Lung (tissue), 12 donors: Measurements from ENCODE around the gene PRKAB2. TPM values are rescaled to one million over a fixed set of nuclear protein-coding genes. Genes with fewer than 3 reads are reported as not detected.
"Not testable (repeated sequence)": the region's sequence is repeated elsewhere in the genome, so short reads cannot be mapped to it uniquely, and the experiment has no call there.

ENCODE experiments used
- ATAC-seq: fragments of 200-7000 bp; cut with Tn5 transposase; one replicate; pipeline ENCODE4 v1.9.1; 2020; ENCODE audit warnings: moderate number of reproducible peaks; ENCODE audit not compliant: insufficient read depth, low FRiP score
- DNase-seq, 3 donors: peaks; one replicate each; pipeline ENCODE4 v3.0.0-alpha.2; 2013 to 2017
- H3K27ac ChIP-seq, 2 donors: one replicate each; pipeline ENCODE4 v1.5.1; 2013; ENCODE audit warnings: mild to moderate bottlenecking in 2 of 2, moderate library complexity in 2 of 2, control low read depth in 1 of 2, inconsistent platforms in 1 of 2, low read depth in 1 of 2, low read length in 1 of 2
- H3K27me3 ChIP-seq, 3 donors: one replicate each; pipeline ENCODE4 v1.5.1; 2013; ENCODE audit warnings: low read length in 2 of 3; ENCODE audit not compliant: control insufficient read depth in 3 of 3, insufficient read depth in 3 of 3
- H3K36me3 ChIP-seq, 4 donors: one replicate each; pipeline ENCODE4 v1.5.1; 2013; ENCODE audit warnings: low read length in 4 of 4, mild to moderate bottlenecking in 1 of 4, moderate library complexity in 1 of 4; ENCODE audit not compliant: control insufficient read depth in 4 of 4, insufficient read depth in 4 of 4
- H3K4me1 ChIP-seq, 5 donors: one replicate each; pipeline ENCODE4 v1.5.1; 2013; ENCODE audit warnings: low read length in 5 of 5, mild to moderate bottlenecking in 2 of 5, moderate library complexity in 1 of 5; ENCODE audit not compliant: control insufficient read depth in 5 of 5, insufficient read depth in 5 of 5
- H3K4me3 ChIP-seq: one replicate; pipeline ENCODE4 v1.5.1; 2013; ENCODE audit warnings: mild to moderate bottlenecking, control low read depth, moderate library complexity
- H3K9ac ChIP-seq, 2 donors: one replicate each; pipeline ENCODE4 v1.5.1; 2013; ENCODE audit warnings: low read length in 2 of 2, control low read depth in 1 of 2; ENCODE audit not compliant: insufficient read depth in 1 of 2
- H3K9me3 ChIP-seq, 4 donors: one replicate each; pipeline ENCODE4 v1.5.1; 2013; ENCODE audit warnings: low read length in 3 of 4, mild to moderate bottlenecking in 1 of 4, moderate library complexity in 1 of 4; ENCODE audit not compliant: control insufficient read depth in 4 of 4, insufficient read depth in 3 of 4
- WGBS, 2 donors: extraction: QIAGEN DNeasy Blood & Tissue Kit; methylation state at CpG; one replicate each; pipeline ENCODE4 v1.1.7; 2013; 5-methylcytosine and 5-hydroxymethylcytosine counted together
- polyA plus RNA-seq, 2 donors: library from polyadenylated mRNA; stranded (reverse); fragments of 200-250 nt; gene quantifications; one replicate each; pipeline ENCODE4 v1.2.1, GENCODE V29; 2013
- total RNA-seq, 2 donors: library from RNA; depleted of rRNA in 1 of 2; stranded (reverse); fragments of >200 nt in 1 of 2; gene quantifications; one replicate each; pipeline ENCODE4 v1.2.1, GENCODE V29; 2014 to 2021
- TF ChIP-seq, protein P1 (sequence below): IDR thresholded peaks from 2 replicates; pipeline ENCODE4 v1.5.1; 2012; ENCODE audit warnings: mild to moderate bottlenecking; ENCODE audit errors: control extremely low read depth, extremely low read depth
- donor health status: control.
- donor health status: control.
- donor health status: Bipolar disorder and iron deficiency.
- donor health status: healthy.
- donor health status: DM: yes; HTN: yes; CAD: no.

Gene PRKAB2
- total and polyA plus RNA-seq, 4 donors = 4.2 to 25.7 (median 9.0) TPM

DNA sequence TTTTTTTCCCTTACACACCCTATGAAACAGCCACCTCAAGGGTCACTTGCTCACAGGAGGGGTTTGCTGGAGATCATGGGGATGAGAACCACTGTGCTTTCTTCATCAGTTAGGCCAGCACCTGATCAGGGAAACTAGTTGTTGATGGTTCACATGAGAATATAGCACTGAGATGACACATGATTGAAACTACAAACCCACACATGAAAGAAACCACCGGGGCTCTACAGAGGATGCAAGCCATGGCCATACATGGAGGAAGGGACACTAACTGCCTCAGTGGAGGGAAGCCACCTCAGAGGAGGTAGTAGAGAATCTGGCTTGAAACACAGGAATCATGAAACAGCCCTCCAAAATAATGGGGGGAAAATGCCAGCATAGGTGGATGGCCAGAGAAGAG, 63.2 kb downstream of the PRKAB2 start:
- no peak for DNase-seq
- Histone ChIP-seq H3K27ac (no peak overlapping the region), H3K36me3 (no peaks in the 10 kb centered on the region), H3K4me1 (no peaks in the 10 kb centered on the region), H3K27me3 (no peaks in the 10 kb centered on the region), H3K9ac (no peak overlapping the region), H3K4me3 (no peak overlapping the region), H3K9me3 (peaks cover 0 to 3% (median 0%) of the 10 kb centered on the region in 4 donors)
- no peak for ATAC-seq
- 88 to 95% methylated on average over 1 of the region's 1 CpG for WGBS, 2 donors
- TF ChIP-seq, protein P1, sequence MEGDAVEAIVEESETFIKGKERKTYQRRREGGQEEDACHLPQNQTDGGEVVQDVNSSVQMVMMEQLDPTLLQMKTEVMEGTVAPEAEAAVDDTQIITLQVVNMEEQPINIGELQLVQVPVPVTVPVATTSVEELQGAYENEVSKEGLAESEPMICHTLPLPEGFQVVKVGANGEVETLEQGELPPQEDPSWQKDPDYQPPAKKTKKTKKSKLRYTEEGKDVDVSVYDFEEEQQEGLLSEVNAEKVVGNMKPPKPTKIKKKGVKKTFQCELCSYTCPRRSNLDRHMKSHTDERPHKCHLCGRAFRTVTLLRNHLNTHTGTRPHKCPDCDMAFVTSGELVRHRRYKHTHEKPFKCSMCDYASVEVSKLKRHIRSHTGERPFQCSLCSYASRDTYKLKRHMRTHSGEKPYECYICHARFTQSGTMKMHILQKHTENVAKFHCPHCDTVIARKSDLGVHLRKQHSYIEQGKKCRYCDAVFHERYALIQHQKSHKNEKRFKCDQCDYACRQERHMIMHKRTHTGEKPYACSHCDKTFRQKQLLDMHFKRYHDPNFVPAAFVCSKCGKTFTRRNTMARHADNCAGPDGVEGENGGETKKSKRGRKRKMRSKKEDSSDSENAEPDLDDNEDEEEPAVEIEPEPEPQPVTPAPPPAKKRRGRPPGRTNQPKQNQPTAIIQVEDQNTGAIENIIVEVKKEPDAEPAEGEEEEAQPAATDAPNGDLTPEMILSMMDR = no peak

DNA sequence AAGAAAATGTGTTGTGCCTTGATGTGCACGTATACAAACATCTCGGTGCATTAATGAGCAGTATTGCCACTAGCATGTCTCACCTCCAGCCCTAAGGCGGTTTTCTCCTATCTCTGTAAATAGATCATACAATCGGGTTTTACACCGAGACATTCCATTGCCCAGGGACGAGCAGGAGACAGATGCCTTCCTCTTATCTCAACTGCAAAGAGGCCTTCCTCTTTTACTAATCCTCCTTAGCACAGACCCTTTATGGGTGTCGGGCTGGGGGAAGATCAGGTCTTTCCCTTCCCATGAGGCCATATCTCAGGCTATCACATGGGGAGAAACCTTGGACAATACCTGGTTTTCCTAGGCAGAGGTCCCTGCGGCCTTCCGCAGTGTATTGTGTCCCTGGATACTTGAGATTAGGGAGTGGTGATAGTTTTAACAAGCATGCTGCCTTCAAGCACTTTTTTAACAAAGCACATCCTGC, 65.8 kb downstream of the PRKAB2 start:
- not testable (repeated sequence) for H3K4me1 ChIP-seq, H3K36me3 ChIP-seq, H3K9me3 ChIP-seq, H3K4me3 ChIP-seq, H3K9ac ChIP-seq, ATAC-seq, DNase-seq, H3K27me3 ChIP-seq, H3K27ac ChIP-seq
- 60 to 62% methylated on average over 9 of the region's 9 CpGs for WGBS, 2 donors

DNA sequence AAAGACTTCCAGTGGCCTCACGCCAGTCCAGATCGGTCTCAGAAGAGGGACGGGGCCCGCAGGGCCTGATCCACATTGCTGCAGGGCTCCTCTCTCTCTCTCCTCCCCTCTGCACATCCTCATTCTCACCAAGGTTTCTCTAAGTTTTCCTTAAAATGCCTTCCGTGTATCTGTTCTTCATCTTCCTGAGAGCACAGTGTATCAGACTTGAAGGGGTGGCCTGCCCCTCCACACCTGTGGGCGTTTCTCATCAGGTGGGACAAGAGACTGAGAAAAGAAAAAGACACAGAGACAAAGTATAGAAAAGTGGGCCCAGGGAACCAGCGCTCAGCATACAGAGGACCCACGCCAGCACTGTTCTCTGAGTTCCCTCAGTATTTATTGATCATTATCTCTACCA, 66.4 kb downstream of the PRKAB2 start:
- no peak overlapping the region for H3K9ac ChIP-seq
- no peaks in the 10 kb centered on the region for H3K4me1 ChIP-seq
- no peaks in the 10 kb centered on the region for H3K27me3 ChIP-seq
- TF ChIP-seq, protein P1 = no peak
- DNase-seq = no peak
- WGBS, 2 donors = 76 to 89% methylated on average over 8 of the region's 8 CpGs
- peaks cover 0 to 3% (median 0%) of the 10 kb centered on the region in 4 donors for H3K9me3 ChIP-seq
- no peak overlapping the region for H3K4me3 ChIP-seq
- no peaks in the 10 kb centered on the region for H3K36me3 ChIP-seq
- H3K27ac ChIP-seq = no peak overlapping the region
- no peak for ATAC-seq

Other genes starting within 250 kb of the PRKAB2 start
- gene NBPF12, start 234.1 kb downstream of the PRKAB2 start, total RNA-seq = 10 to 100 TPM in 1 of 2 donors, 1 to 10 TPM in 1; 9.8 to 17.0 TPM
- gene NBPF12, start 234.1 kb downstream of the PRKAB2 start, polyA plus RNA-seq = 1 to 10 TPM; 6.1 to 6.9 TPM
- gene FMO5, start 52.9 kb upstream of the PRKAB2 start, total RNA-seq = 10 to 100 TPM; 10.4 to 78.6 TPM
- gene FMO5, start 52.9 kb upstream of the PRKAB2 start, polyA plus RNA-seq = 10 to 100 TPM; 20.0 to 36.4 TPM
- 10 to 100 TPM; 28.1 to 38.9 TPM for gene CHD1L, start 70.2 kb upstream of the PRKAB2 start, total RNA-seq
- gene CHD1L, start 70.2 kb upstream of the PRKAB2 start, polyA plus RNA-seq = 10 to 100 TPM; 15.3 to 16.7 TPM